Measurements from ENCODE around the gene PFKFB2.

DNA sequence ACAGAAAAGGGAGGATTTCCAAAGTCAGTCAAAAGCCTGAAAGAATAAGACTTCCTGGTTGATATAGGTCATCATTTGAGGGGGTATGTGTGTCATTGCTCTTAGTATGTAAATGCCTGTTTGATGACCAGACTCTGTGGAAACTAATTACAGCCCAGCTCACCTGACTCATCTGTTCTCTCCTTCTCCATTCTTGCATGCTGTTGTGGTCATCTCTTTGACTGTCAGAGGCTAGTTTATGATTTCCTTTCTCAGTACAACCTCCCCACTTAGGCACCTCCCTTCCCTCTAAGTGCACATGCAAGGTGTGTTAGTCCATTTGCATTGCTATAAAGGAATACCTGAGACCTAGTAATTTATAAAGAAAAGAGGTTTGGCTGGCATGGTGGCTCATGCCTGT, 18.1 kb upstream of the PFKFB2 start:
- TF ChIP-seq POLR2A (IDR thresholded peaks at IDR 0.05; ENCODE audit: low read depth, low read length) (no peak), TAF1 (IDR thresholded peaks at IDR 0.05; ENCODE audit: borderline replicate concordance, low read depth, low read length) (no peak), POLR2AphosphoS5 (IDR thresholded peaks at IDR 0.05; ENCODE audit: low read depth, low read length) (no peak)
